ENCODE measurements around the gene AKNAD1.

- TF ChIP-seq EP300 (IDR thresholded peaks at IDR 0.05; ENCODE audit: borderline replicate concordance in 1 of 2, low read depth in 1 of 2, low read length in 1 of 2) (no peak), FOXJ3 (CRISPR knock-in tag; IDR thresholded peaks at IDR 0.05) (no peak), GATA2 (CRISPR knock-in tag; IDR thresholded peaks at IDR 0.05) (no peak), GABPA (IDR thresholded peaks at IDR 0.05; ENCODE audit: low read depth) (no peak), TAF1 (IDR thresholded peaks at IDR 0.05; ENCODE audit: borderline replicate concordance, low read depth, low read length) (no peak), MXI1 (IDR thresholded peaks at IDR 0.05; ENCODE audit: low read depth, low read length) (no peak)
- TF ChIP-seq, protein P1, sequence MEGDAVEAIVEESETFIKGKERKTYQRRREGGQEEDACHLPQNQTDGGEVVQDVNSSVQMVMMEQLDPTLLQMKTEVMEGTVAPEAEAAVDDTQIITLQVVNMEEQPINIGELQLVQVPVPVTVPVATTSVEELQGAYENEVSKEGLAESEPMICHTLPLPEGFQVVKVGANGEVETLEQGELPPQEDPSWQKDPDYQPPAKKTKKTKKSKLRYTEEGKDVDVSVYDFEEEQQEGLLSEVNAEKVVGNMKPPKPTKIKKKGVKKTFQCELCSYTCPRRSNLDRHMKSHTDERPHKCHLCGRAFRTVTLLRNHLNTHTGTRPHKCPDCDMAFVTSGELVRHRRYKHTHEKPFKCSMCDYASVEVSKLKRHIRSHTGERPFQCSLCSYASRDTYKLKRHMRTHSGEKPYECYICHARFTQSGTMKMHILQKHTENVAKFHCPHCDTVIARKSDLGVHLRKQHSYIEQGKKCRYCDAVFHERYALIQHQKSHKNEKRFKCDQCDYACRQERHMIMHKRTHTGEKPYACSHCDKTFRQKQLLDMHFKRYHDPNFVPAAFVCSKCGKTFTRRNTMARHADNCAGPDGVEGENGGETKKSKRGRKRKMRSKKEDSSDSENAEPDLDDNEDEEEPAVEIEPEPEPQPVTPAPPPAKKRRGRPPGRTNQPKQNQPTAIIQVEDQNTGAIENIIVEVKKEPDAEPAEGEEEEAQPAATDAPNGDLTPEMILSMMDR (IDR thresholded peaks at IDR 0.05), result no peak
- TF ChIP-seq, protein P2, sequence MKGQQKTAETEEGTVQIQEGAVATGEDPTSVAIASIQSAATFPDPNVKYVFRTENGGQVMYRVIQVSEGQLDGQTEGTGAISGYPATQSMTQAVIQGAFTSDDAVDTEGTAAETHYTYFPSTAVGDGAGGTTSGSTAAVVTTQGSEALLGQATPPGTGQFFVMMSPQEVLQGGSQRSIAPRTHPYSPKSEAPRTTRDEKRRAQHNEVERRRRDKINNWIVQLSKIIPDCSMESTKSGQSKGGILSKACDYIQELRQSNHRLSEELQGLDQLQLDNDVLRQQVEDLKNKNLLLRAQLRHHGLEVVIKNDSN (IDR thresholded peaks at IDR 0.05; ENCODE audit: borderline replicate concordance, low read depth), result no peak
These were observed 30.7 kb downstream of the AKNAD1 start for GRCh38 chr1:108826081-108826635.
